ES-I3 (cell line): ENCODE data around the gene FAAH2.
"Not testable (repeated sequence)": the region's sequence is repeated elsewhere in the genome, so short reads cannot be mapped to it uniquely, and the experiment has no call there.

Experiments used
- H3K36me3 ChIP-seq: 2 replicates; pipeline ENCODE4 v1.6.1; 2013; ENCODE audit warnings: mild to moderate bottlenecking, low read length, control low read depth, moderate library complexity; ENCODE audit not compliant: insufficient read depth
- H3K4me1 ChIP-seq: 2 replicates; pipeline ENCODE4 v1.6.1; 2013; ENCODE audit warnings: mild to moderate bottlenecking, control low read depth, low read length; ENCODE audit not compliant: insufficient read depth
- H3K9ac ChIP-seq: 2 replicates; pipeline ENCODE4 v1.6.1; 2013; ENCODE audit warnings: low read depth, mild to moderate bottlenecking, low read length, moderate library complexity
- H3K9me3 ChIP-seq: 2 replicates; pipeline ENCODE4 v1.6.1; 2013; ENCODE audit warnings: mild to moderate bottlenecking, low read length, moderate library complexity; ENCODE audit not compliant: control insufficient read depth, insufficient read depth

Gene FAAH2

GRCh38 chrX:57329008-57329407 lies 42.5 kb downstream of the FAAH2 start:
- Histone ChIP-seq H3K4me1 (no peaks in the 10 kb centered on the region; the same call in none of the 2 replicates), H3K36me3 (peaks cover 5% of the 10 kb centered on the region; the same call in 1 of the 2 replicates), H3K9me3 (peaks cover 4% of the 10 kb centered on the region; the same call in 1 of the 2 replicates), H3K9ac (no peak overlapping the region)

GRCh38 chrX:57335790-57336189 lies 49.3 kb downstream of the FAAH2 start:
- H3K9ac ChIP-seq, H3K36me3 ChIP-seq, H3K9me3 ChIP-seq: not testable (repeated sequence)
- peaks cover 29% of the 10 kb centered on the region for H3K4me1 ChIP-seq

- Histone ChIP-seq H3K4me1 (no peaks in the 10 kb centered on the region), H3K36me3 (no peaks in the 10 kb centered on the region), H3K9ac (no peak overlapping the region), H3K9me3 (no peaks in the 10 kb centered on the region)
Observed at GRCh38 chrX:57353472-57354132, 67.1 kb downstream of the FAAH2 start.

- Histone ChIP-seq H3K9me3 (no peaks in the 10 kb centered on the region), H3K9ac (no peak overlapping the region), H3K36me3 (no peaks in the 10 kb centered on the region), H3K4me1 (peaks cover 4% of the 10 kb centered on the region; the same call in 1 of the 2 replicates)
Observed at GRCh38 chrX:57364145-57364544, 77.6 kb downstream of the FAAH2 start.

- H3K36me3 ChIP-seq, result no peaks in the 10 kb centered on the region; the same call in 1 of the 2 replicates
- H3K9me3 ChIP-seq, result no peaks in the 10 kb centered on the region
- H3K4me1 ChIP-seq, result peaks cover 4% of the 10 kb centered on the region; the same call in 1 of the 2 replicates
- no peak overlapping the region for H3K9ac ChIP-seq
Observed at GRCh38 chrX:57366430-57366829, 79.9 kb downstream of the FAAH2 start.

GRCh38 chrX:57367649-57368048 lies 81.1 kb downstream of the FAAH2 start:
- H3K4me1 ChIP-seq, result peaks cover 4% of the 10 kb centered on the region; the same call in 1 of the 2 replicates
- no peaks in the 10 kb centered on the region for H3K9me3 ChIP-seq
- H3K9ac ChIP-seq, result no peak overlapping the region
- no peaks in the 10 kb centered on the region; the same call in 1 of the 2 replicates for H3K36me3 ChIP-seq

GRCh38 chrX:57368158-57368557 lies 81.7 kb downstream of the FAAH2 start:
- Histone ChIP-seq H3K36me3 (no peaks in the 10 kb centered on the region; the same call in 1 of the 2 replicates), H3K9ac (no peak overlapping the region), H3K4me1 (peaks cover 4% of the 10 kb centered on the region; the same call in 1 of the 2 replicates), H3K9me3 (no peaks in the 10 kb centered on the region)

- H3K4me1 ChIP-seq, result no peaks in the 10 kb centered on the region
- H3K9me3 ChIP-seq, result no peaks in the 10 kb centered on the region; the same call in 1 of the 2 replicates
- H3K36me3 ChIP-seq, result no peaks in the 10 kb centered on the region
- no peak overlapping the region for H3K9ac ChIP-seq
Observed at GRCh38 chrX:57379296-57379695, 92.8 kb downstream of the FAAH2 start.

GRCh38 chrX:57380026-57380796 lies 93.7 kb downstream of the FAAH2 start:
- Histone ChIP-seq H3K36me3 (no peaks in the 10 kb centered on the region), H3K9me3 (no peaks in the 10 kb centered on the region; the same call in 1 of the 2 replicates), H3K9ac (no peak overlapping the region), H3K4me1 (no peaks in the 10 kb centered on the region)

- H3K4me1 ChIP-seq, H3K9me3 ChIP-seq, H3K9ac ChIP-seq, H3K36me3 ChIP-seq: not testable (repeated sequence)
Observed at GRCh38 chrX:57394162-57394561, 107.7 kb downstream of the FAAH2 start.

- not testable (repeated sequence) for H3K4me1 ChIP-seq, H3K36me3 ChIP-seq, H3K9ac ChIP-seq, H3K9me3 ChIP-seq
Observed at GRCh38 chrX:57403191-57403590, 116.7 kb downstream of the FAAH2 start.

- Histone ChIP-seq H3K9ac (no peak overlapping the region), H3K36me3 (no peaks in the 10 kb centered on the region), H3K4me1 (no peaks in the 10 kb centered on the region; the same call in 1 of the 2 replicates), H3K9me3 (no peaks in the 10 kb centered on the region)
Observed at GRCh38 chrX:57406149-57406548, 119.6 kb downstream of the FAAH2 start.

GRCh38 chrX:57417827-57418226 lies 131.3 kb downstream of the FAAH2 start:
- no peaks in the 10 kb centered on the region for H3K4me1 ChIP-seq
- no peaks in the 10 kb centered on the region for H3K9me3 ChIP-seq
- H3K9ac ChIP-seq, result no peak overlapping the region
- no peaks in the 10 kb centered on the region; the same call in 1 of the 2 replicates for H3K36me3 ChIP-seq

GRCh38 chrX:57422289-57422688 lies 135.8 kb downstream of the FAAH2 start:
- H3K36me3 ChIP-seq, result no peaks in the 10 kb centered on the region; the same call in 1 of the 2 replicates
- H3K9me3 ChIP-seq, result no peaks in the 10 kb centered on the region
- H3K9ac ChIP-seq, result no peak overlapping the region
- no peaks in the 10 kb centered on the region for H3K4me1 ChIP-seq

GRCh38 chrX:57422790-57423189 lies 136.3 kb downstream of the FAAH2 start:
- no peak overlapping the region for H3K9ac ChIP-seq
- H3K9me3 ChIP-seq, result no peaks in the 10 kb centered on the region
- H3K36me3 ChIP-seq, result no peaks in the 10 kb centered on the region; the same call in 1 of the 2 replicates
- H3K4me1 ChIP-seq, result no peaks in the 10 kb centered on the region
